ENCODE measurements around the gene NSMCE1.

Gene NSMCE1

DNA sequence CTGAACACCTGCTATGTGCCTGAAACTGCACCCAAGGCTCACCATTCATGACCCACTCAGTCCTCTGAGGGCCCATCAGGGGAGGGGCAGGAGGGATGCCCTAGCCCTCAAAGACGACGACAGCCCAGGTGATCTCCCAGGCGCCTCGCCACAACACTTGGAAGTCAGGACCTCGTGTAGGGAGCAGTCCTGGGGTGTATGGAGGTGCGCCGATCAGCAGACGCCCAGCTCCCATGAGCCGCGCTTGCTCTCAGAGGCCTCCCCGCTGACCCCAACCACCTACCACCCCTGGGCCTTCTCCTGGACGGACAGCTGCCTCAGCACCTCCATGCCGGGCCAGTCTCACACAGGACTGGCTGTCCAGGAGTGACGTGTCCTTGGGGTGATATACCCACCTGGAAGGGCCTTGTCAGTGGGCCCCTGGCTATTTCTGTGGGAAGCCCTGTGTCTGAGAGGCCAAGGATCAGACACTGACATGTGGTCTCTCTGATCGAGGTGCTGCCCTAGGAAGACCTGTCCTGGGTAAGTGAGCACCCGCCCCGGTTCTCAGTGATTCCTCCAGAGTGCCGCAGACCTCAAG, 38.6 kb downstream of the NSMCE1 start:
- DNase-seq (ENCODE audit: low read depth), result no peak
- no peak overlapping the region for H3K4me3 ChIP-seq (ENCODE audit: low read depth, low read length)
- TF ChIP-seq, protein P1, sequence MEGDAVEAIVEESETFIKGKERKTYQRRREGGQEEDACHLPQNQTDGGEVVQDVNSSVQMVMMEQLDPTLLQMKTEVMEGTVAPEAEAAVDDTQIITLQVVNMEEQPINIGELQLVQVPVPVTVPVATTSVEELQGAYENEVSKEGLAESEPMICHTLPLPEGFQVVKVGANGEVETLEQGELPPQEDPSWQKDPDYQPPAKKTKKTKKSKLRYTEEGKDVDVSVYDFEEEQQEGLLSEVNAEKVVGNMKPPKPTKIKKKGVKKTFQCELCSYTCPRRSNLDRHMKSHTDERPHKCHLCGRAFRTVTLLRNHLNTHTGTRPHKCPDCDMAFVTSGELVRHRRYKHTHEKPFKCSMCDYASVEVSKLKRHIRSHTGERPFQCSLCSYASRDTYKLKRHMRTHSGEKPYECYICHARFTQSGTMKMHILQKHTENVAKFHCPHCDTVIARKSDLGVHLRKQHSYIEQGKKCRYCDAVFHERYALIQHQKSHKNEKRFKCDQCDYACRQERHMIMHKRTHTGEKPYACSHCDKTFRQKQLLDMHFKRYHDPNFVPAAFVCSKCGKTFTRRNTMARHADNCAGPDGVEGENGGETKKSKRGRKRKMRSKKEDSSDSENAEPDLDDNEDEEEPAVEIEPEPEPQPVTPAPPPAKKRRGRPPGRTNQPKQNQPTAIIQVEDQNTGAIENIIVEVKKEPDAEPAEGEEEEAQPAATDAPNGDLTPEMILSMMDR (IDR thresholded peaks at IDR 0.05; ENCODE audit: control insufficient read depth, extremely low read depth, insufficient read depth), result no peak

DNA sequence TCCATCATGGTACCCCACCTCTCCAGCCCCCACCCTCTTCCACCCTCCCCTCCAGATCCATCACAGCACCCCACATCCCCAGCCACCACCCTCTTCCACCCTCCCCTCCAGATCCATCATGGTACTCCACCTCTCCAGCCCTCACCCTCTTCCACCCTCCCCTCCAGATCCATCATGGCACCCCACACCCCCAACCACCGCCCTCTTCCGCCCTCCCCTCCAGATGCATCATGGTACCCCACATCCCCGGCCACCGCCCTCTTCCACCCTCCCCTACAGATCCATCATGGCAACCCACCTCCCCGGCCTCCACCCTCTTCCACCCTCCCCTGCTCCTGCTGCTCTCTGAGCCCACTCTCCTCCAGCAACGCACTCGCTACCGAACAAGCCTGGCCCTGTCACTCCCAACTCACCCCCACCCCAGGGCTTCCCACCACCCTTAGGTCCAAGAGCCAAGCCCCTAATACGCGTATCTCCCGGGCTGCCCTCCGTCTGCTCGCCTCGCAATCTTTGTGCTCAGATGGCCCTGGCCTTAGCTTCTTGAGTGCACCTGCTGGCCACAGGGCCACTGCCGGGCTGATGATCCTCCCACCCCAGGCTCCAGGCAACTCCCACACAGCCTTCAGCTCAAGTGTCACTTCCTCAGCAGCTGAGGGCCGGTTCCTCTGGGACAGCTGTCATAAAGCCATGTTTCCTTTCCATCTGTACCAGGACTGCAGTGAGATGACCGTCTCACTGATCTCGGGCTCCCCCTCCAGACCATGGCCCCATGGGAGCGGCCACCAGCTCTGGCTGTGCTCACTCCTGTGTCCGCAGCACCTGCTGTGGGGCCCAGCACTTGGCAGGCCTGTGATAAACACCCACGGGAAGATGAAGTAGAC, 39.7 kb downstream of the NSMCE1 start:
- H3K4me3 ChIP-seq (ENCODE audit: low read depth, low read length), result no peak overlapping the region
- no peak for DNase-seq (ENCODE audit: low read depth)
- TF ChIP-seq, protein P1 (IDR thresholded peaks at IDR 0.05; ENCODE audit: control insufficient read depth, extremely low read depth, insufficient read depth), result no peak

DNA sequence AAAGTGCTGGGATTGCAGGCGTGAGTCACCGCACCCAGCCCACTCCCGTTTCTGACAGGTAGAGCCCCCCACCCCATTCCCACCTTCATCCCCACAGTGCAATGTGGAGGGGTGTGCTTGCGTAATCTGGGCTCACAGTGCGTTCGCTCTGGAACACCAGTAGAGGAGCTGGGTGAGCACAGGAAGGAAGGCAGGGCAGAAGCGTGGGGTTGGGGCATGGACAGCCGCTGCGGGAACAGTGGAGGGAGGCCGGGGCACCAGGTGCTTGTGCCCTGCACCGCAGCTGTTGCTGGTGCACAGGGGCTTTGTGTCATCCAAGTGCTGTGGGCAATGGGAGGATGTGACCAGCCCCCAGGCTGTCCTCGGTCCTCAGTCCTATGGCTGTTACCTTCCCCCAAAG, 40.5 kb downstream of the NSMCE1 start:
- no peak for DNase-seq (ENCODE audit: low read depth)
- TF ChIP-seq, protein P1 (IDR thresholded peaks at IDR 0.05; ENCODE audit: control insufficient read depth, extremely low read depth, insufficient read depth), result no peak
- H3K4me3 ChIP-seq (ENCODE audit: low read depth, low read length), result no peak overlapping the region

DNA sequence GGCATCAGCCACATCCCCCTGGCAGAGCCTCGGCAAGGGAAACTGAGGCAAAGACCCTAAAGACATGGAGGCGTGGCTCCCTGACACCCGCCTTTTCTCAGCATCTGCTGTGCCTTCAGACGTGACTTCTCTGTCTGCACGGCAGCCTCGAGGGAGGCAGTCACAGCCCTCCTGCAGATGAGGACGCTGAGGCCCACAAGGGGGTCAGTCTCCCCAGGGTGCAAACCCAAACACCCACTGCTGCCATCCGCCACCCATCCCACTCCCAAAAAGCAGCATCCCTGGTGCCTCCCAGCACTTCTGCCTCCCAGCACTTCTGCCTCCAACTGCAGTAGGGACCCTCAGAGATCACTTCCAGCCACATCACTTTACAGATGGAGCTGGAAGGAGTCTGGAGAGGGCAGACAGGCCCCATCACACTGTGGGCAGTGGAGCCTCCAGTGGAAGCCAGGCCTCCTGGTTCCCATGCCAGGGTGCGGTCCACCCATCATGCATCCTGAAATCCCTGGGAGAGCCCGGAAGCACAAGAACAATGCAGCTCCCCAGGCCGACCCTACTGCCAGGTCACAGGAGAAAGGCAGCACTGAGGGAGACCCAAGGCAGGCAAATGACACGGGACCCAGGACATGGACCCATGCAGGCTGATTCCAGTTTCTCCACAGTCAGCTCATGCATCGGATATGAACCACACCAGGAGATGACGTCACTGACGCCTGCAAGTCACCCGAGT, 41.4 kb downstream of the NSMCE1 start:
- TF ChIP-seq, protein P1 (IDR thresholded peaks at IDR 0.05; ENCODE audit: control insufficient read depth, extremely low read depth, insufficient read depth), result no peak
- DNase-seq (ENCODE audit: low read depth), result no peak
- no peak overlapping the region for H3K4me3 ChIP-seq (ENCODE audit: low read depth, low read length)

DNA sequence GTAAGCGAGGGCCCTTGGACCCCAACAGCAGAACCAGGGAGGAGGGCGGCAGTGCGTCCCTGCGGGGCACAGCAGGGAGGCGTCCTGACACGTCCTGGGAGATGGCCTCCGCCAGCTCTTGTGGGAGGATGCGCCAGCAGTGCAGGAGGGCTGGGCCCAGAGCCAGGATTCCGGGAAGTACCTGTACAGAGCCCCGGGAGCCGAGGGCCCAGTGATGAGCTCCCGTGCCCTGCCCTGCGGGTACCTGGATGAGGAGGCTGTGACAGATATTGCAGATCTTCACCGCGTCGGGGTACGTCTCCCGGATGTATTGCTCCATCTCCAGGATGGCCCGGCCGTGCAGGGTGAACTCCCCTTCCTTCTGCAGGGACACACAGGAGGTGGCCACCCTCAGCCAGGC, 42.1 kb downstream of the NSMCE1 start:
- no peak overlapping the region for H3K4me3 ChIP-seq (ENCODE audit: low read depth, low read length)
- DNase-seq (ENCODE audit: low read depth), result no peak
- TF ChIP-seq, protein P1 (IDR thresholded peaks at IDR 0.05; ENCODE audit: control insufficient read depth, extremely low read depth, insufficient read depth), result no peak

DNA sequence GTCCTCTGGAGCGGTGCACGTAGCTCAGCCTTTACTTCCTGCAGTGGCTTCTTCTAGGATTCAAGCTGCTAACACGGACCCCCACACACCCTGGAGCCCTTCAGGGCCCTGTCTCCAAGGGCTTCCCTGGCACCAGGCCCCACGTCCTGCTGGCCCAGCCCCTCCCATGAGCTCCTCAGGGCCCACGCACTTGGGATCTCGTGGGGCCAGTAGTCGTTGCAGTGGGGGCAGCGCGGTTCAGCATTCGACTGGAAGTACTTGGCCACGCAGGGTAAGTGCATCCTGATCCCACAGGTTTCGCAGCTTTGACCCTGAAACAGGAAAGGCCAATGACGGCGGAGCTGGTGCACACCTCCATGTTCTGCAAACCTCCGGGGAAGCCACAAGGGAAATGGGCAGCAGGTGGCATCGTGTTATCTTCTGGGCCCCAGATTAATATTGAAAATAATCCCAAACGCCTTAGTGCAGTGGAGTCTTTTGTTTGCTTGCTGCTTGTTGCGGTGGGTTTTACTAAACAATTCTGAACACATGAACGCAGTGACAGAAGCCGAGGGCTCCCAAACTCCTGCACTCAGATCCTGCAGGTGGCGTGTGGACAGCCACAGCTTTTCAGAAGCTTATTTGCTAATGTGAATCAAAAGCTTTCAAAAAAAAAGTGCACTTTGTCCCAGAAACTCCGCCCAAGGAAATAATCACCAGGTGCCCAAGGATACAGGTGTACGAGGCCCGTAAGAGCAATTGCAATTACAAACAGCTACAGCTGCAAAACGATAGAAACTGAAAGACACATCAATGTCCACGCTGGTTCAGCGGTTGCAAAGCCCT, 42.8 kb downstream of the NSMCE1 start:
- H3K4me3 ChIP-seq (ENCODE audit: low read depth, low read length), result no peak overlapping the region
- TF ChIP-seq, protein P1 (IDR thresholded peaks at IDR 0.05; ENCODE audit: control insufficient read depth, extremely low read depth, insufficient read depth), result peak; percentile 19; the same call in 1 of the 2 replicates
- DNase-seq (ENCODE audit: low read depth), result no peak
